Kidney epithelial cell (primary cell): ENCODE data around the gene PNPLA2. TPM values are rescaled to one million over a fixed set of nuclear protein-coding genes. Genes with fewer than 3 reads are reported as not detected.
A peak's percentile ranks its signal among the peaks of the same experiment; 100 is the strongest.

Experiments
- DNase-seq: peaks from one replicate; pipeline ENCODE4 v3.0.0-alpha.2; 2010; ENCODE audit warnings: low read depth
- H3K27me3 ChIP-seq: 2 replicates; pipeline ENCODE4 v1.6.0; 2011; ENCODE audit warnings: low read length; ENCODE audit not compliant: control insufficient read depth, insufficient read depth
- H3K36me3 ChIP-seq: 2 replicates; pipeline ENCODE4 v1.5.1; 2011; ENCODE audit warnings: low read length; ENCODE audit not compliant: control insufficient read depth, insufficient read depth
- H3K4me3 ChIP-seq: 2 replicates; pipeline ENCODE4 v1.5.1; 2011; ENCODE audit warnings: low read depth, mild to moderate bottlenecking, control low read depth, low read length
- total RNA-seq: library from RNA; depleted of rRNA; stranded (reverse); fragments of >200 nt; gene quantifications from 2 replicates; pipeline ENCODE4 v1.2.3, GENCODE V29; 2015
- TF ChIP-seq, protein P1 (sequence below): IDR thresholded peaks from 2 replicates; pipeline ENCODE4 v1.5.1; 2011; ENCODE audit warnings: mild to moderate bottlenecking, moderate library complexity, low read length, control low read depth, inconsistent platforms; ENCODE audit not compliant: insufficient read depth, poor library complexity, severe bottlenecking

Gene PNPLA2
- total RNA-seq, 1 donor from 2014 or later = 27.5 TPM

DNA sequence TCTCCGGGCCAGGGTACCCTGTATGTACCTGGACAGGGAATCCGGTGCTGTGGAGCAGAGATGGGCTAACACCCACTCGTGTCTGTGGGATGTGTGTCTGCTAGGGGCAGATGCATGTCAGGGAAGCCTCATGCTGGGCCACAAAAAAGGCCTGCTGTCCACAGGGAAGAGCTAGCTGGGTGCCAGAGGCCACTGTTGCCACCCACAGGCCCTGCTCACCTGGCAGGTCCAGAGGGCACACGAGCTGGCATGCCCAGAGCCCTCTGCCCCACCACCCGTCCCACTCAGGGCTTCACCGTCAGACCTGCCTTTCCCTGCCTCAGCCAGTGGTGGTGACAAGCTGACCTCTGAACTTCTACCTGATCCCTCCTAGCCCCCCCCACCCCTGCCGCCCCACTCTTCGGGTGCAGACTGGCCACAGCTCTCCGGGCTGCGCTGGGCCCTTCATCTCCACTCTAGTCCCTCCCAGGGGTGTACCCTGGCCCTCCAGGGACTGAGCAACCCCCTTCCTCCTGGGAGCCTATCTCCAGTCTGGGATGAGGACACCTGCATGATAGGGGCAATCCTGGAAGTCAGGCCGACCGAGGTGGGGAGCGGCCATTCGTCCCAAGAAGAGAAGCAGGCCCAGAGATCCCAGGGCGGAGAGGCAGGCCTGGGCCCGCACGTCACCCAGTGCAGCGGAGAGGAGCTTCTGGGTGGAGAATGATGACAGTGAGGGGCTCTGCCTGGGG, 22.0 kb upstream of the PNPLA2 start:
- Histone ChIP-seq H3K36me3 (no peaks in the 10 kb centered on the region), H3K27me3 (no peaks in the 10 kb centered on the region), H3K4me3 (peak overlapping the region; percentile 71)
- TF ChIP-seq, protein P1, sequence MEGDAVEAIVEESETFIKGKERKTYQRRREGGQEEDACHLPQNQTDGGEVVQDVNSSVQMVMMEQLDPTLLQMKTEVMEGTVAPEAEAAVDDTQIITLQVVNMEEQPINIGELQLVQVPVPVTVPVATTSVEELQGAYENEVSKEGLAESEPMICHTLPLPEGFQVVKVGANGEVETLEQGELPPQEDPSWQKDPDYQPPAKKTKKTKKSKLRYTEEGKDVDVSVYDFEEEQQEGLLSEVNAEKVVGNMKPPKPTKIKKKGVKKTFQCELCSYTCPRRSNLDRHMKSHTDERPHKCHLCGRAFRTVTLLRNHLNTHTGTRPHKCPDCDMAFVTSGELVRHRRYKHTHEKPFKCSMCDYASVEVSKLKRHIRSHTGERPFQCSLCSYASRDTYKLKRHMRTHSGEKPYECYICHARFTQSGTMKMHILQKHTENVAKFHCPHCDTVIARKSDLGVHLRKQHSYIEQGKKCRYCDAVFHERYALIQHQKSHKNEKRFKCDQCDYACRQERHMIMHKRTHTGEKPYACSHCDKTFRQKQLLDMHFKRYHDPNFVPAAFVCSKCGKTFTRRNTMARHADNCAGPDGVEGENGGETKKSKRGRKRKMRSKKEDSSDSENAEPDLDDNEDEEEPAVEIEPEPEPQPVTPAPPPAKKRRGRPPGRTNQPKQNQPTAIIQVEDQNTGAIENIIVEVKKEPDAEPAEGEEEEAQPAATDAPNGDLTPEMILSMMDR = no peak
- no peak for DNase-seq

- peak overlapping the region; percentile 71 for H3K4me3 ChIP-seq
- TF ChIP-seq, protein P1 = no peak
- H3K36me3 ChIP-seq = no peaks in the 10 kb centered on the region
- no peaks in the 10 kb centered on the region for H3K27me3 ChIP-seq
- no peak for DNase-seq
These were observed 21.2 kb upstream of the PNPLA2 start for GRCh38 chr11:797296-798092.

GRCh38 chr11:798093-798713, 20.5 kb upstream of the PNPLA2 start, which contains the start of gene SLC25A22:
SLC25A22 (minus strand) TSS chr11:798281; CDS start chr11:795006, 3,275 bp downstream.
- Histone ChIP-seq H3K36me3 (no peaks in the 10 kb centered on the region), H3K27me3 (no peaks in the 10 kb centered on the region), H3K4me3 (peak within 1 kb of the TSS; percentile 71)
- TF ChIP-seq, protein P1 = no peak
- DNase-seq = no peak

GRCh38 chr11:799641-800316, 18.9 kb upstream of the PNPLA2 start:
- Histone ChIP-seq H3K4me3 (no peak overlapping the region), H3K36me3 (no peaks in the 10 kb centered on the region), H3K27me3 (no peaks in the 10 kb centered on the region)
- TF ChIP-seq, protein P1 = no peak
- no peak for DNase-seq

DNA sequence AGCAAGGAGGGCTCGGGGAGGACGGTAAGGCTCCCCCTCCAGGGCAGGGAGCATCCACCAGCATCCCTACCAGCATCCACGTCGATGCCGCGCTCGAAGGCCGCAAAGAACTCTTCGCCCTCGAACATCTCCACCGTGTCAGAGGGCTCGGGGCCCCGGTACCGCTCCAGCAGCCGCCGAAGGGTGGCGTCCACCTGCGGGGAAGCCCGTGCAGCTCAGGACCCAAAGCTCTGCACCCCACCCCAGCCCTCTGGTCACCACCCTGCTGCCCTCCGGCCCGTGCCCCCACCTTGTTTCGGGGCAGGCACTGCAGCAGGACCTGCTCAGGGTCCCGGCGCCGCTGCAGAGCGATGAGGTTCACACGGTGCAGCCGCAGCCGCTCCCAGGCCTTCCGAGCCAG, 18.2 kb upstream of the PNPLA2 start:
- DNase-seq = no peak
- H3K27me3 ChIP-seq = no peaks in the 10 kb centered on the region
- no peaks in the 10 kb centered on the region for H3K36me3 ChIP-seq
- TF ChIP-seq, protein P1 = no peak
- H3K4me3 ChIP-seq = no peak overlapping the region
